Heart left ventricle (tissue), 16 donors: Measurements from ENCODE around the gene PCGF2. TPM values are rescaled to one million over a fixed set of nuclear protein-coding genes. Genes with fewer than 3 reads are reported as not detected.

ENCODE experiments used
- ATAC-seq, 4 donors: fragments of 200-7000 bp; cut with Tn5 transposase; one replicate each; pipeline ENCODE4 v1.9.1; 2020 to 2022; ENCODE audit warnings: moderate library complexity in 4 of 4, mild to moderate bottlenecking in 3 of 4, moderate number of reproducible peaks in 1 of 4
- DNase-seq, 5 donors: peaks; one replicate each; pipeline ENCODE4 v3.0.0-alpha.2; 2020
- H3K27ac ChIP-seq, 12 donors: fragments of 200-600 bp; sonication (generic) in 4 of 12; one replicate each; pipeline versions ENCODE4 v1.5.0 to v1.8.0; 2016 to 2022; ENCODE audit warnings: mild to moderate bottlenecking in 2 of 12
- H3K27me3 ChIP-seq, 9 donors: fragments of 200-600 bp; sonication (generic) in 2 of 9; one replicate each; pipeline versions ENCODE4 v1.5.1 to v1.8.0; 2016 to 2022; ENCODE audit warnings: mild to moderate bottlenecking in 3 of 9
- H3K36me3 ChIP-seq, 9 donors: fragments of 200-600 bp; sonication (generic) in 2 of 9; one replicate each; pipeline versions ENCODE4 v1.5.0 to v1.8.0; 2018 to 2022; ENCODE audit warnings: mild to moderate bottlenecking in 2 of 9
- H3K4me1 ChIP-seq, 12 donors: fragments of 200-600 bp; sonication (generic) in 4 of 12; one replicate each; pipeline versions ENCODE4 v1.5.0 to v1.8.0; 2016 to 2022; ENCODE audit warnings: mild to moderate bottlenecking in 3 of 12
- H3K4me3 ChIP-seq, 12 donors: fragments of 200-600 bp; sonication (generic) in 4 of 12; one replicate each; pipeline versions ENCODE4 v1.5.0 to v1.8.0; 2017 to 2022; ENCODE audit warnings: mild to moderate bottlenecking in 9 of 12, moderate library complexity in 4 of 12
- H3K9me3 ChIP-seq, 12 donors: fragments of 200-600 bp; sonication (generic) in 4 of 12; one replicate each; pipeline versions ENCODE4 v1.5.0 to v1.8.0; 2016 to 2022; ENCODE audit warnings: mild to moderate bottlenecking in 1 of 12
- POLR2A ChIP-seq, 2 donors: fragments of 450-650 bp; IDR thresholded peaks; one replicate each; pipeline ENCODE4 v1.6.1; 2017; ENCODE audit warnings: antibody characterized with exemption in 2 of 2, mild to moderate bottlenecking in 2 of 2, moderate library complexity in 2 of 2
- WGBS, 4 donors: extraction: QIAGEN DNeasy Blood & Tissue Kit in 2 of 4; methylation state at CpG; one replicate each; pipeline versions ENCODE4 v1.1.5 to v1.1.7; 2013 to 2018; 5-methylcytosine and 5-hydroxymethylcytosine counted together
- intact Hi-C, 10 donors: fragments of 100-400 bp; cut with DNase I; formaldehyde crosslinking; loops; one replicate each; pipeline versions ENCODE4 v1.11.1 to v1.14.2; 2022
- polyA plus RNA-seq, 2 donors: library from polyadenylated mRNA; stranded (reverse); fragments of 200-250 nt; gene quantifications; one replicate each; pipeline ENCODE4 v1.2.3, GENCODE V29; 2013
- total RNA-seq, 9 donors: library from RNA; depleted of rRNA in 2 of 9; stranded (reverse); fragments of >200 nt in 2 of 9; fragmentation: NEBNext Ultra II Directional in 3 of 9; extraction: Animal tissue kit (Norgen Biotek cat#: 25700) in 3 of 9; gene quantifications; one replicate each; pipeline versions ENCODE4 v1.1.0 to v1.2.4, GENCODE V29; 2016 to 2023
- TF ChIP-seq, protein P1 (sequence below), 12 donors: fragments of 200-600 bp; sonication (generic) in 4 of 12; IDR thresholded peaks; one replicate each; pipeline versions ENCODE4 v1.5.0 to v1.8.0; 2018 to 2022; ENCODE audit warnings: antibody characterized with exemption in 12 of 12, mild to moderate bottlenecking in 5 of 12
- donor health status: ischemic (EF 13 %, LVEDD 7.1; RV severe dilation, severe dysfunction).
- donor health status: healthy with polysubstance abuse.
- donor health status: DM: no; HTN: yes; CAD: no.
- donor health status: DM: no; HTN: no; CAD: no.
- donor health status: ischemic (EF 25% LVEDD 6.9; RV normal size, moderate dysfunction).
- donor health status: ischemic (EF 25% LVEDD 5.7; RV mildly dilated, moderate dysfunction).
- donor health status: healthy.
- donor health status: DM: yes; HTN: yes; CAD: no.
- donor health status: ischemic (EF 35%, LVEDD 5.7; RV mildly dilated, moderate dysfunction).
- donor health status: nonischemic (EF 11% LVEDD 7.7; RV severe dilation, severe dysfunction).
- donor health status: DM: yes; HTN: yes; CAD: no.
- donor health status: PGD.
- donor health status: ischemic (EF 29% LVEDD 5.4; RV normal size, mild dysfunction).
- donor health status: nonischemic (EF 23%, LVEDD 6.1; RV moderate dilation, normal function).

PCGF2 gene
- total and polyA plus RNA-seq, 11 donors, result 3.8 to 33.6 (median 21.9) TPM

DNA sequence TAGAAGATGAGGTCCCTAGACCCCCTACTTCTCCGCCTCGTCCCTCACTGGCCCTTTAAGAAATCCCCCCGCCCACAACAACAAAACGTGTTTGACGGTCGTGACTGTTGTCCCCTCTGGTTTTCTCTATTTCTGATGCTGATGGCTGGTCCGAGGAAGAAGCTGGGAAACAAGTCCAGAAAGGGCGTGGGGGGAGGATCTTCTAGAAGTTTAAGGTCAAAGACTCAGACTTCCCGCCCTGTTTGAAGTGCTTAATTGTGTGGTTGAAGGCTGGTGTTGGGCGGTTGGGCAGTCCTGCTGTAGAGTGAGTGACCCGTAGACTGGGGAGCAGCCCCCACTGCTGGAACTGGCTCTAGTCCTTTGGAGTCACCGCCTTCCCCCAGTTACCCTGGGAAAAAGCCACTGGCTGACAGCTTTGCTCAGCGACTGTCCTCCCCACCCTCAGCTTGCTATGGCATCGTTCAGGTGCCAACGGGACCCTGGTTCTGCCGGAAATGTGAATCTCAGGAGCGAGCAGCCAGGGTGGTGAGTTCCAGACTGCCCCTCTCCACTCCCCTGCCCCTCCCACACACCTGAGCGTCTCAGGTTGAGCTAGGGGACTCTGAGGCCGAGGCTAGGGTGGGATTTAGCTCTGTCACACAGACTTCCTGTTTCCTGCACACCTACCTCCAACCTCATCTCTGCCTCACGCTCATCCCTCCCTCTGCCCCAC lies 41.5 kb downstream of the PCGF2 start:
- WGBS, 4 donors, result 14 to 19% (median 16%) methylated on average over 19 to 20 of the region's 20 CpGs
- H3K27me3 ChIP-seq, result no peaks in the 10 kb centered on the region
- DNase-seq (peak in 1 of 5 donors; percentile 31), ATAC-seq (no peak)
- peaks cover 0 to 43% (median 33%) of the 10 kb centered on the region in 9 donors for H3K36me3 ChIP-seq
- peaks cover 0 to 66% (median 29%) of the 10 kb centered on the region in 12 donors for H3K4me1 ChIP-seq
- TF ChIP-seq, protein P1, sequence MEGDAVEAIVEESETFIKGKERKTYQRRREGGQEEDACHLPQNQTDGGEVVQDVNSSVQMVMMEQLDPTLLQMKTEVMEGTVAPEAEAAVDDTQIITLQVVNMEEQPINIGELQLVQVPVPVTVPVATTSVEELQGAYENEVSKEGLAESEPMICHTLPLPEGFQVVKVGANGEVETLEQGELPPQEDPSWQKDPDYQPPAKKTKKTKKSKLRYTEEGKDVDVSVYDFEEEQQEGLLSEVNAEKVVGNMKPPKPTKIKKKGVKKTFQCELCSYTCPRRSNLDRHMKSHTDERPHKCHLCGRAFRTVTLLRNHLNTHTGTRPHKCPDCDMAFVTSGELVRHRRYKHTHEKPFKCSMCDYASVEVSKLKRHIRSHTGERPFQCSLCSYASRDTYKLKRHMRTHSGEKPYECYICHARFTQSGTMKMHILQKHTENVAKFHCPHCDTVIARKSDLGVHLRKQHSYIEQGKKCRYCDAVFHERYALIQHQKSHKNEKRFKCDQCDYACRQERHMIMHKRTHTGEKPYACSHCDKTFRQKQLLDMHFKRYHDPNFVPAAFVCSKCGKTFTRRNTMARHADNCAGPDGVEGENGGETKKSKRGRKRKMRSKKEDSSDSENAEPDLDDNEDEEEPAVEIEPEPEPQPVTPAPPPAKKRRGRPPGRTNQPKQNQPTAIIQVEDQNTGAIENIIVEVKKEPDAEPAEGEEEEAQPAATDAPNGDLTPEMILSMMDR (IDR thresholded peaks at IDR 0.05), result no peak
- no peak for TF ChIP-seq POLR2A (IDR thresholded peaks at IDR 0.05)
- peak overlapping the region; percentile 87 to 99 (median 94) for H3K27ac ChIP-seq
- H3K9me3 ChIP-seq, result no peaks in the 10 kb centered on the region
- intact Hi-C loops, result loop anchor here in 1 of 10 donors (2.0 kb wide), 1 partner anchor 22 kb away; no protein-coding TSS in a partner anchor
- H3K4me3 ChIP-seq, result peak overlapping the region; percentile 67 to 97 (median 87)

DNA sequence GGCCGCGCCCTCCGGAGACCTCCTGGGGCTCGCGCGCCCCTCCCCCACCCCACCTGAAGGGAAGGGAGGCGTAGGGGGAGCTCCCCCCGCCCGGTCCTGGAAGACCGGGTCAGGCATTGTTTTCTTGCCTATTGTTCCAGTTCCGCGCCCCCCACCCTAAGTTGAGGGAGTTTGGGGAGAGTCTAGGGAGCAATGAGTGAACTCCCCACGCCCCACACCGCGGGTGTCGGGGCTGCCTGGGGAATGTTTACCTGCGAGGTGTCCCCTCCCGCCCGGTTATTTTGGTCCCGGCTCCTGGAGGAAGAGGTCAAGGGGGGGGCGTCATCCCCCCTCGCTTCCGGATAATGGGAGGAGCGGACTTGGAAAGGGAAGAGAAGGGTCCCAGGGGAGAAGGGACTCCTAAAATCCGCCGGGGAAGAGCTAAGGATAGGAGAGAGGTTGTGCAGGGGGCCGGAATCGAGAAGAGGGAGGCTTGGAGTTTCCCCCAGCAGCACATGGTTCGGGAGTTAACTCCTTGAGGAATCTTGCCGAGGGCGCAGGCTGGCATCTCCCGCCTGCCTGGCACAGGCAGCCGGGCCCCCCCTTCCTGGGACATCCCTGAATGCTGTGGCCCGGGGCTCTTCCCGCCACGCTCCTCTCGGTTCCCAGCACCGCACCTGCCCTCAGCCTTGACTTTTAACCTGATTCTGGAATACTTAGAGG lies 42.2 kb downstream of the PCGF2 start:
- Histone ChIP-seq H3K9me3 (no peaks in the 10 kb centered on the region), H3K4me1 (peaks cover 4 to 66% (median 31%) of the 10 kb centered on the region in 12 donors), H3K4me3 (peak overlapping the region; percentile 67 to 97 (median 87)), H3K36me3 (peaks cover 0 to 36% (median 28%) of the 10 kb centered on the region in 9 donors), H3K27ac (peak overlapping the region; percentile 87 to 99 (median 94)), H3K27me3 (no peaks in the 10 kb centered on the region)
- ATAC-seq, result peak in 1 of 4 donors; percentile 11
- 0 to 1% (median 1%) methylated on average over 25 to 38 of the region's 38 CpGs for WGBS, 4 donors
- no peak for TF ChIP-seq POLR2A (IDR thresholded peaks at IDR 0.05)
- TF ChIP-seq, protein P1 (IDR thresholded peaks at IDR 0.05), result no peak
- intact Hi-C loops, result loop anchor here in 2 of 10 donors (2.0 kb wide), 2 partner anchors 23 to 25 kb away; partner anchors contain the start of gene CISD3 (in 1 of the 2)
- DNase-seq, result peak; percentile 76 to 83 (median 80)

DNA sequence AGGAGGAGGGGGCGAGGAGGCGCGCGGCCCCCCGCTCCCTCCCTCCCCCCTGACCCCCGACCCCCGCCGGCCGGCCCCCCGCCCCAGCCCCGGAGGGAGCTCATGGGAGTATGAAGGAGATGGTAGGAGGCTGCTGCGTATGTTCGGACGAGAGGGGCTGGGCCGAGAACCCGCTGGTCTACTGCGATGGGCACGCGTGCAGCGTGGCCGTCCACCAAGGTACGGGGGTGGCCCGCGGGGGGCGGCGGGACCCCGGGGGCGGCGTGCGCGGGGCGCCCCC lies 42.7 kb downstream of the PCGF2 start:
- peak overlapping the region; percentile 87 to 99 (median 94) for H3K27ac ChIP-seq
- intact Hi-C loops, result loop anchor here in 1 of 10 donors (2.0 kb wide), 1 partner anchor 25 kb away; the partner anchor contains the start of gene CISD3
- H3K4me3 ChIP-seq, result peak overlapping the region; percentile 67 to 97 (median 87)
- TF ChIP-seq, protein P1 (IDR thresholded peaks at IDR 0.05), result no peak
- TF ChIP-seq POLR2A (IDR thresholded peaks at IDR 0.05), result no peak
- H3K36me3 ChIP-seq, result peaks cover 0 to 33% (median 28%) of the 10 kb centered on the region in 9 donors
- ATAC-seq, result no peak
- WGBS, 4 donors, result 0 to 1% (median 1%) methylated on average over 9 to 31 of the region's 32 CpGs
- peaks cover 4 to 62% (median 31%) of the 10 kb centered on the region in 12 donors for H3K4me1 ChIP-seq
- H3K27me3 ChIP-seq, result no peaks in the 10 kb centered on the region
- no peaks in the 10 kb centered on the region for H3K9me3 ChIP-seq
- DNase-seq, result peak in 1 of 5 donors; percentile 56
